Measurements from ENCODE around the gene GREB1. TPM values are rescaled to one million over a fixed set of nuclear protein-coding genes. Genes with fewer than 3 reads are reported as not detected.

The GREB1 gene
- total and polyA plus RNA-seq, 2 of the 13 experiments (the other 11 are each of a cell fraction or from before 2014, with no cell fraction given), result 31.3 to 61.2 TPM

GRCh38 chr2:11582862-11583752 lies 49.3 kb downstream of the GREB1 start (continued):
- TF ChIP-seq KDM3A (CRISPR knock-in tag; IDR thresholded peaks at IDR 0.05; ENCODE audit: low read depth) (0 out of 2 replicates have a peak, but pooled peaks have one; percentile 25), ZNF557 (CRISPR knock-in tag; IDR thresholded peaks at IDR 0.05) (0 out of 2 replicates have a peak, but pooled peaks have one; percentile 31), FOXJ3 (CRISPR knock-in tag; IDR thresholded peaks at IDR 0.05; ENCODE audit: borderline replicate concordance) (peak; percentile 64; the same call in 1 of the 2 replicates)

GRCh38 chr2:11583840-11584524 lies 50.1 kb downstream of the GREB1 start:
- WGBS (ENCODE audit: low lambda C conversion rate), result 73% methylated on average over 14 of the region's 14 CpGs
- Histone ChIP-seq H3K4me2 (ENCODE audit: low read depth, low read length) (no peak overlapping the region), H2AFZ (ENCODE audit: low read length) (no peak overlapping the region), H3K36me3 (replicated peaks in 1 of 2; ENCODE audit: control insufficient read depth in 1 of 2, insufficient read depth in 2 of 2, low read length in 2 of 2) (peaks cover 51 to 82% of the 10 kb centered on the region in 2 experiments), H4K20me1 (ENCODE audit: insufficient read depth, low read length) (peaks cover 10% of the 10 kb centered on the region; the same call in 1 of the 2 replicates), H3K4me1 (ENCODE audit: insufficient read depth, low read length) (peaks cover 22% of the 10 kb centered on the region), H3K4me3 (replicated peaks in 1 of 3; ENCODE audit: insufficient read depth in 1 of 3, low read depth in 2 of 3, low read length in 3 of 3) (no peak overlapping the region), H3K9ac (ENCODE audit: insufficient read depth, low read depth, low read length) (no peak overlapping the region), H3K79me2 (ENCODE audit: insufficient read depth, low read length) (no peaks in the 10 kb centered on the region), H3K9me3 (ENCODE audit: low read length) (no peaks in the 10 kb centered on the region), H3K27me3 (ENCODE audit: control insufficient read depth in 1 of 2, insufficient read depth in 2 of 2, low read length in 2 of 2) (no peaks in the 10 kb centered on the region), H3K27ac (ENCODE audit: extremely low read length, insufficient read depth, low read length) (peak overlapping the region; percentile 36)
- in situ Hi-C loops (cut with HindIII; ENCODE audit: extremely low pct_ligation_motif_present, low pct_unique_long_range_greater_than_20kb) (loop anchor here (5.0 to 10.0 kb wide), 2 partner anchors 107 to 449 kb away; a partner anchor contains a TSS), intact Hi-C loops (cut with micrococcal nuclease; ENCODE audit: unreplicated experiment) (loop anchor here (1.0 to 10.0 kb wide), 5 partner anchors 43 to 452 kb away; a partner anchor contains a TSS)
- peak; percentile 90 for FAIRE-seq
- DNase-seq (ENCODE audit: low spot score), result peak; percentile 85
- BruUV-seq (replicated peaks), result no TSS peak
- peak; percentile 56 for ATAC-seq
- ChIA-PET POLR2A (interaction anchor here (1.0 to 3.6 kb wide), 17 partner anchors 42 to 161 kb away, joined by 3 to 30 read pairs (median 6); partner anchors contain the start of genes E2F6 and GREB1), CTCF (ENCODE audit: low intra/inter-chr PET ratio, low total read pairs) (interaction anchor here (1.3 to 5.8 kb wide), 4 partner anchors 106 to 452 kb away, joined by 6 to 193 read pairs (median 10); no protein-coding TSS in a partner anchor)
- no peak; the same call in 1 of the 2 replicates for TF ChIP-seq POLR2AphosphoS5 (IDR thresholded peaks at IDR 0.05; ENCODE audit: low read depth, low read length)
- TF ChIP-seq CTCF (CRISPR knock-in tag; IDR thresholded peaks at IDR 0.05), result peak; percentile 92
- peak; percentile 18; the same call in 1 of the 2 replicates for TF ChIP-seq HOXA5 (CRISPR knock-in tag; IDR thresholded peaks at IDR 0.05)
- 0 out of 2 replicates have a peak, but pooled peaks have one; percentile 18 for TF ChIP-seq RFXAP (CRISPR knock-in tag; IDR thresholded peaks at IDR 0.05; ENCODE audit: borderline replicate concordance)
- TF ChIP-seq ARID3A (IDR thresholded peaks at IDR 0.05; ENCODE audit: low read depth, low read length), result peak; percentile 80
- 0 out of 2 replicates have a peak, but pooled peaks have one; percentile 5 for TF ChIP-seq ZFY (CRISPR knock-in tag; IDR thresholded peaks at IDR 0.05)
- no peak for TF ChIP-seq ZNF235 (CRISPR knock-in tag; IDR thresholded peaks at IDR 0.05; ENCODE audit: borderline replicate concordance)
- peak; percentile 76 for TF ChIP-seq ATF3 (CRISPR knock-in tag; IDR thresholded peaks at IDR 0.05)
- TF ChIP-seq ZBTB43 (CRISPR knock-in tag; conservative IDR thresholded peaks at IDR 0.05), result peak; percentile 27; the same call in 1 of the 2 replicates
- TF ChIP-seq JUND (CRISPR knock-in tag; IDR thresholded peaks at IDR 0.05), result peak; percentile 25; the same call in 1 of the 2 replicates
- TF ChIP-seq SALL2 (CRISPR knock-in tag; IDR thresholded peaks at IDR 0.05), result peak; percentile 45; the same call in 1 of the 2 replicates
- TF ChIP-seq KAT8 (CRISPR knock-in tag; IDR thresholded peaks at IDR 0.05), result peak; percentile 17; the same call in 1 of the 2 replicates

Data from HepG2 (cell line).